ENCODE measurements around the gene CNOT6.
A peak's percentile ranks its signal among the peaks of the same experiment; 100 is the strongest.

Gene CNOT6

GRCh38 chr5:180470966-180471582 is 23.1 kb upstream of the CNOT6 start:
- peak; percentile 90 for ATAC-seq
- TF ChIP-seq ESRRG (CRISPR knock-in tag; IDR thresholded peaks at IDR 0.05) (no peak), SNAI2 (CRISPR knock-in tag; IDR thresholded peaks at IDR 0.05) (no peak), RARB (CRISPR knock-in tag; IDR thresholded peaks at IDR 0.05) (no peak), CREB5 (CRISPR knock-in tag; IDR thresholded peaks at IDR 0.05; ENCODE audit: low read depth) (no peak), ZFP3 (CRISPR knock-in tag; IDR thresholded peaks at IDR 0.05) (no peak), ARNTL (CRISPR knock-in tag; IDR thresholded peaks at IDR 0.05; ENCODE audit: borderline replicate concordance, low read depth) (no peak), CSRNP3 (CRISPR knock-in tag; IDR thresholded peaks at IDR 0.05) (no peak), TSHZ2 (CRISPR knock-in tag; IDR thresholded peaks at IDR 0.05) (no peak), ZNF8 (CRISPR knock-in tag; IDR thresholded peaks at IDR 0.05) (no peak), ISL1 (CRISPR knock-in tag; IDR thresholded peaks at IDR 0.05) (no peak), PPARA (CRISPR knock-in tag; IDR thresholded peaks at IDR 0.05; ENCODE audit: borderline replicate concordance) (no peak), PATZ1 (CRISPR knock-in tag; IDR thresholded peaks at IDR 0.05; ENCODE audit: borderline replicate concordance) (no peak), ZFP30 (CRISPR knock-in tag; IDR thresholded peaks at IDR 0.05) (no peak), GLIS3 (CRISPR knock-in tag; IDR thresholded peaks at IDR 0.05) (no peak), ZC3H10 (CRISPR knock-in tag; IDR thresholded peaks at IDR 0.05) (no peak), TOX (CRISPR knock-in tag; IDR thresholded peaks at IDR 0.05; ENCODE audit: borderline replicate concordance) (no peak), POU6F1 (CRISPR knock-in tag; IDR thresholded peaks at IDR 0.05; ENCODE audit: borderline replicate concordance, low read depth) (no peak), BACH2 (CRISPR knock-in tag; IDR thresholded peaks at IDR 0.05; ENCODE audit: borderline replicate concordance) (no peak), ZNF70 (CRISPR knock-in tag; IDR thresholded peaks at IDR 0.05) (no peak)

- no peak for ATAC-seq
- no peak for TF ChIP-seq ZFP30 (CRISPR knock-in tag; IDR thresholded peaks at IDR 0.05)
- TF ChIP-seq ARNTL (CRISPR knock-in tag; IDR thresholded peaks at IDR 0.05; ENCODE audit: borderline replicate concordance, low read depth): no peak
- no peak for TF ChIP-seq TOX (CRISPR knock-in tag; IDR thresholded peaks at IDR 0.05; ENCODE audit: borderline replicate concordance)
- no peak for TF ChIP-seq PATZ1 (CRISPR knock-in tag; IDR thresholded peaks at IDR 0.05; ENCODE audit: borderline replicate concordance)
- TF ChIP-seq ZC3H10 (CRISPR knock-in tag; IDR thresholded peaks at IDR 0.05): no peak
- TF ChIP-seq ISL1 (CRISPR knock-in tag; IDR thresholded peaks at IDR 0.05): no peak
- TF ChIP-seq GLIS3 (CRISPR knock-in tag; IDR thresholded peaks at IDR 0.05): no peak
- no peak for TF ChIP-seq ZNF70 (CRISPR knock-in tag; IDR thresholded peaks at IDR 0.05)
- TF ChIP-seq CREB5 (CRISPR knock-in tag; IDR thresholded peaks at IDR 0.05; ENCODE audit: low read depth): no peak
- TF ChIP-seq BACH2 (CRISPR knock-in tag; IDR thresholded peaks at IDR 0.05; ENCODE audit: borderline replicate concordance): no peak
- no peak for TF ChIP-seq CSDC2 (CRISPR knock-in tag; IDR thresholded peaks at IDR 0.05)
- TF ChIP-seq ZNF565 (CRISPR knock-in tag; conservative IDR thresholded peaks at IDR 0.05; ENCODE audit: low read depth): no peak
- TF ChIP-seq PPARA (CRISPR knock-in tag; IDR thresholded peaks at IDR 0.05; ENCODE audit: borderline replicate concordance): no peak
- TF ChIP-seq RARB (CRISPR knock-in tag; IDR thresholded peaks at IDR 0.05): no peak
- TF ChIP-seq ZFP3 (CRISPR knock-in tag; IDR thresholded peaks at IDR 0.05): no peak
- no peak for TF ChIP-seq SNAI2 (CRISPR knock-in tag; IDR thresholded peaks at IDR 0.05)
- TF ChIP-seq OSR1 (CRISPR knock-in tag; IDR thresholded peaks at IDR 0.05): no peak
- TF ChIP-seq ZNF8 (CRISPR knock-in tag; IDR thresholded peaks at IDR 0.05): no peak
- TF ChIP-seq TSHZ2 (CRISPR knock-in tag; IDR thresholded peaks at IDR 0.05): no peak
These were observed 22.3 kb upstream of the CNOT6 start for GRCh38 chr5:180471866-180472265.
